Liver (tissue), 9 donors: ENCODE data around the gene MSI1. TPM values are rescaled to one million over a fixed set of nuclear protein-coding genes. Genes with fewer than 3 reads are reported as not detected.

Experiments used
- DNase-seq: peaks from one replicate; pipeline ENCODE4 v3.0.0-alpha.2; 2017; ENCODE audit warnings: low spot score
- H3K27ac ChIP-seq, 2 donors: one replicate each; pipeline ENCODE4 v1.7.0; 2013; ENCODE audit warnings: inconsistent platforms in 2 of 2, low read length in 2 of 2, control low read depth in 1 of 2, low read depth in 1 of 2, mild to moderate bottlenecking in 1 of 2
- H3K27me3 ChIP-seq, 4 donors: one replicate each; pipeline versions ENCODE4 v1.6.1 to v1.7.0; 2013; ENCODE audit warnings: low read length in 3 of 4, inconsistent platforms in 1 of 4, mild to moderate bottlenecking in 1 of 4, moderate library complexity in 1 of 4; ENCODE audit not compliant: control insufficient read depth in 4 of 4, insufficient read depth in 4 of 4
- H3K36me3 ChIP-seq, 4 donors: one replicate each; pipeline versions ENCODE4 v1.6.1 to v1.7.0; 2013; ENCODE audit warnings: low read length in 3 of 4, mild to moderate bottlenecking in 3 of 4, low read depth in 1 of 4, moderate library complexity in 1 of 4; ENCODE audit not compliant: control insufficient read depth in 4 of 4, insufficient read depth in 3 of 4
- H3K4me1 ChIP-seq, 4 donors: one replicate each; pipeline versions ENCODE4 v1.6.1 to v1.7.0; 2013; ENCODE audit warnings: low read length in 3 of 4, mild to moderate bottlenecking in 3 of 4, moderate library complexity in 1 of 4; ENCODE audit not compliant: control insufficient read depth in 4 of 4, insufficient read depth in 4 of 4
- H3K4me3 ChIP-seq, 3 donors: one replicate each; pipeline versions ENCODE4 v1.6.1 to v1.7.0; 2013; ENCODE audit warnings: low read length in 3 of 3, control low read depth in 1 of 3, low read depth in 1 of 3, mild to moderate bottlenecking in 1 of 3
- H3K9ac ChIP-seq, 2 donors: one replicate each; pipeline ENCODE4 v1.7.0; 2013; ENCODE audit warnings: low read length in 2 of 2, mild to moderate bottlenecking in 2 of 2, moderate library complexity in 2 of 2, control low read depth in 1 of 2, low read depth in 1 of 2
- H3K9me3 ChIP-seq, 4 donors: one replicate each; pipeline versions ENCODE4 v1.6.1 to v1.7.0; 2013; ENCODE audit warnings: low read length in 3 of 4; ENCODE audit not compliant: control insufficient read depth in 4 of 4
- ATF3 ChIP-seq: IDR thresholded peaks from 2 replicates; pipeline ENCODE4 v1.6.1; 2016; ENCODE audit warnings: antibody characterized with exemption
- CTCF ChIP-seq: fragments of 150-350 bp; IDR thresholded peaks from 2 replicates; pipeline ENCODE4 v1.5.1; 2017; ENCODE audit warnings: improper control_type of control experiment, low read depth, low read length; ENCODE audit not compliant: missing input control
- EGR1 ChIP-seq, 2 donors: IDR thresholded peaks; 2 replicates each; pipeline ENCODE4 v1.6.1; 2016 to 2018; ENCODE audit warnings: antibody characterized with exemption in 2 of 2, low read depth in 2 of 2
- FOXA1 ChIP-seq: IDR thresholded peaks from 2 replicates; pipeline ENCODE4 v1.6.1; 2016; ENCODE audit warnings: antibody characterized with exemption
- FOXA2 ChIP-seq: IDR thresholded peaks from 2 replicates; pipeline ENCODE4 v1.6.1; 2016; ENCODE audit warnings: antibody characterized with exemption
- GABPA ChIP-seq, 2 donors: IDR thresholded peaks in 1 of 2; conservative IDR thresholded peaks in 1 of 2; 2 replicates each; pipeline ENCODE4 v1.6.1; 2016; ENCODE audit warnings: antibody characterized with exemption in 2 of 2, mild to moderate bottlenecking in 1 of 2, moderate library complexity in 1 of 2
- HNF4A ChIP-seq, 2 donors: conservative IDR thresholded peaks; 2 replicates each; pipeline ENCODE4 v1.6.1; 2016; ENCODE audit warnings: antibody characterized with exemption in 2 of 2, mild to moderate bottlenecking in 2 of 2
- HNF4G ChIP-seq: IDR thresholded peaks from 2 replicates; pipeline ENCODE4 v1.6.1; 2016; ENCODE audit warnings: antibody characterized with exemption
- JUND ChIP-seq, 2 donors: IDR thresholded peaks; 2 replicates each; pipeline ENCODE4 v1.6.1; 2016; ENCODE audit warnings: antibody characterized with exemption in 2 of 2
- MAX ChIP-seq: IDR thresholded peaks from 2 replicates; pipeline ENCODE4 v1.6.1; 2016; ENCODE audit warnings: antibody characterized with exemption
- NR2F2 ChIP-seq: IDR thresholded peaks from 2 replicates; pipeline ENCODE4 v1.6.1; 2016; ENCODE audit warnings: antibody characterized with exemption
- RAD21 ChIP-seq, 2 donors: IDR thresholded peaks; 2 replicates each; pipeline ENCODE4 v1.6.1; 2016; ENCODE audit warnings: antibody characterized with exemption in 2 of 2, mild to moderate bottlenecking in 2 of 2
- RXRA ChIP-seq, 2 donors: IDR thresholded peaks; 2 replicates each; pipeline ENCODE4 v1.6.1; 2017 to 2018; ENCODE audit warnings: antibody characterized with exemption in 2 of 2, mild to moderate bottlenecking in 1 of 2
- SP1 ChIP-seq: IDR thresholded peaks from 2 replicates; pipeline ENCODE4 v1.6.1; 2018; ENCODE audit warnings: antibody characterized with exemption, mild to moderate bottlenecking
- TAF1 ChIP-seq: conservative IDR thresholded peaks from 2 replicates; pipeline ENCODE4 v1.6.1; 2016; ENCODE audit warnings: antibody characterized with exemption, mild to moderate bottlenecking
- YY1 ChIP-seq: IDR thresholded peaks from 2 replicates; pipeline ENCODE4 v1.6.1; 2016; ENCODE audit warnings: antibody characterized with exemption, mild to moderate bottlenecking
- WGBS: extraction: QIAGEN DNeasy Blood & Tissue Kit; methylation state at CpG from one replicate; pipeline ENCODE4 v1.1.7; 2013; 5-methylcytosine and 5-hydroxymethylcytosine counted together
- polyA plus RNA-seq, 2 donors: library from polyadenylated mRNA; stranded (reverse) in 1 of 2; unstranded in 1 of 2; fragments of 200-250 nt in 1 of 2; fragments of >200 nt in 1 of 2; fragmentation: Nextera tagmentation in 1 of 2; extraction: Ambion mirVana in 1 of 2; gene quantifications; one replicate each; pipeline versions ENCODE4 v1.2.1 to v1.2.3, GENCODE V29; 2013 to 2015
- total RNA-seq, 2 donors: library from RNA; depleted of rRNA; stranded (reverse); fragments of >200 nt; gene quantifications; one replicate each; pipeline ENCODE4 v1.2.3, GENCODE V29; 2014
- TF ChIP-seq, protein P1 (sequence below): IDR thresholded peaks from 2 replicates; pipeline ENCODE4 v1.6.1; 2016; ENCODE audit warnings: antibody characterized with exemption, mild to moderate bottlenecking
- TF ChIP-seq, protein P2 (sequence below): IDR thresholded peaks from 2 replicates; pipeline ENCODE4 v1.6.1; 2016; ENCODE audit warnings: antibody characterized with exemption
- donor health status: healthy.
- donor health status: healthy.
- donor health status: healthy.
- donor health status: healthy.
- donor health status: healthy.

The MSI1 gene
- total and polyA plus RNA-seq, 4 donors = 0.13 to 1.2 TPM; not detected in 2

GRCh38 chr12:120352117-120352516 is 16.8 kb downstream of the MSI1 start:
- WGBS = 89% methylated on average over 5 of the region's 5 CpGs
- peaks cover 4 to 20% (median 13%) of the 10 kb centered on the region in 4 donors for H3K4me1 ChIP-seq
- no peak for DNase-seq
- H3K9ac ChIP-seq = no peak overlapping the region
- H3K36me3 ChIP-seq = no peaks in the 10 kb centered on the region
- no peaks in the 10 kb centered on the region for H3K9me3 ChIP-seq
- H3K27me3 ChIP-seq = no peaks in the 10 kb centered on the region
- H3K4me3 ChIP-seq = no peak overlapping the region
- H3K27ac ChIP-seq = no peak overlapping the region
- TF ChIP-seq RXRA (IDR thresholded peaks at IDR 0.05) = no peak
- TF ChIP-seq GABPA (IDR thresholded peaks at IDR 0.05 in 1 of 2, conservative IDR thresholded peaks at IDR 0.05 in 1 of 2) = no peak
- TF ChIP-seq TAF1 = no peak
- TF ChIP-seq RAD21 (IDR thresholded peaks at IDR 0.05) = no peak
- no peak for TF ChIP-seq HNF4G
- no peak for TF ChIP-seq ATF3
- TF ChIP-seq FOXA2 = no peak
- TF ChIP-seq, protein P1, sequence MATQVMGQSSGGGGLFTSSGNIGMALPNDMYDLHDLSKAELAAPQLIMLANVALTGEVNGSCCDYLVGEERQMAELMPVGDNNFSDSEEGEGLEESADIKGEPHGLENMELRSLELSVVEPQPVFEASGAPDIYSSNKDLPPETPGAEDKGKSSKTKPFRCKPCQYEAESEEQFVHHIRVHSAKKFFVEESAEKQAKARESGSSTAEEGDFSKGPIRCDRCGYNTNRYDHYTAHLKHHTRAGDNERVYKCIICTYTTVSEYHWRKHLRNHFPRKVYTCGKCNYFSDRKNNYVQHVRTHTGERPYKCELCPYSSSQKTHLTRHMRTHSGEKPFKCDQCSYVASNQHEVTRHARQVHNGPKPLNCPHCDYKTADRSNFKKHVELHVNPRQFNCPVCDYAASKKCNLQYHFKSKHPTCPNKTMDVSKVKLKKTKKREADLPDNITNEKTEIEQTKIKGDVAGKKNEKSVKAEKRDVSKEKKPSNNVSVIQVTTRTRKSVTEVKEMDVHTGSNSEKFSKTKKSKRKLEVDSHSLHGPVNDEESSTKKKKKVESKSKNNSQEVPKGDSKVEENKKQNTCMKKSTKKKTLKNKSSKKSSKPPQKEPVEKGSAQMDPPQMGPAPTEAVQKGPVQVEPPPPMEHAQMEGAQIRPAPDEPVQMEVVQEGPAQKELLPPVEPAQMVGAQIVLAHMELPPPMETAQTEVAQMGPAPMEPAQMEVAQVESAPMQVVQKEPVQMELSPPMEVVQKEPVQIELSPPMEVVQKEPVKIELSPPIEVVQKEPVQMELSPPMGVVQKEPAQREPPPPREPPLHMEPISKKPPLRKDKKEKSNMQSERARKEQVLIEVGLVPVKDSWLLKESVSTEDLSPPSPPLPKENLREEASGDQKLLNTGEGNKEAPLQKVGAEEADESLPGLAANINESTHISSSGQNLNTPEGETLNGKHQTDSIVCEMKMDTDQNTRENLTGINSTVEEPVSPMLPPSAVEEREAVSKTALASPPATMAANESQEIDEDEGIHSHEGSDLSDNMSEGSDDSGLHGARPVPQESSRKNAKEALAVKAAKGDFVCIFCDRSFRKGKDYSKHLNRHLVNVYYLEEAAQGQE = no peak
- no peak for TF ChIP-seq SP1
- TF ChIP-seq EGR1 (IDR thresholded peaks at IDR 0.05; ENCODE audit: low read depth in 2 of 2) = no peak
- no peak for TF ChIP-seq MAX
- no peak for TF ChIP-seq JUND (IDR thresholded peaks at IDR 0.05)
- TF ChIP-seq NR2F2 = no peak
- TF ChIP-seq HNF4A (conservative IDR thresholded peaks at IDR 0.05) = no peak
- no peak for TF ChIP-seq CTCF
- TF ChIP-seq, protein P2, sequence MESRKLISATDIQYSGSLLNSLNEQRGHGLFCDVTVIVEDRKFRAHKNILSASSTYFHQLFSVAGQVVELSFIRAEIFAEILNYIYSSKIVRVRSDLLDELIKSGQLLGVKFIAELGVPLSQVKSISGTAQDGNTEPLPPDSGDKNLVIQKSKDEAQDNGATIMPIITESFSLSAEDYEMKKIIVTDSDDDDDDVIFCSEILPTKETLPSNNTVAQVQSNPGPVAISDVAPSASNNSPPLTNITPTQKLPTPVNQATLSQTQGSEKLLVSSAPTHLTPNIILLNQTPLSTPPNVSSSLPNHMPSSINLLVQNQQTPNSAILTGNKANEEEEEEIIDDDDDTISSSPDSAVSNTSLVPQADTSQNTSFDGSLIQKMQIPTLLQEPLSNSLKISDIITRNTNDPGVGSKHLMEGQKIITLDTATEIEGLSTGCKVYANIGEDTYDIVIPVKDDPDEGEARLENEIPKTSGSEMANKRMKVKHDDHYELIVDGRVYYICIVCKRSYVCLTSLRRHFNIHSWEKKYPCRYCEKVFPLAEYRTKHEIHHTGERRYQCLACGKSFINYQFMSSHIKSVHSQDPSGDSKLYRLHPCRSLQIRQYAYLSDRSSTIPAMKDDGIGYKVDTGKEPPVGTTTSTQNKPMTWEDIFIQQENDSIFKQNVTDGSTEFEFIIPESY = no peak
- TF ChIP-seq YY1 = no peak
- no peak for TF ChIP-seq FOXA1
